ENCODE results near the gene MADCAM1. TPM values are rescaled to one million over a fixed set of nuclear protein-coding genes. Genes with fewer than 3 reads are reported as not detected.

MADCAM1 gene
- total and polyA plus RNA-seq, 10 donors = 3.0 to 33.6 (median 5.6) TPM

GRCh38 chr19:458091-459042 is 37.9 kb upstream of the MADCAM1 start:
- intact Hi-C loops (cut with DNase I; ENCODE audit: low total_unique reads) = no loop called here
- H3K36me3 ChIP-seq = no peaks in the 10 kb centered on the region
- TF ChIP-seq CTCF (IDR thresholded peaks at IDR 0.05 in 8 of 11, conservative IDR thresholded peaks at IDR 0.05 in 3 of 11) (no peak), POLR2AphosphoS5 (IDR thresholded peaks at IDR 0.05) (no peak), POLR2A (IDR thresholded peaks at IDR 0.05) (no peak)
- H3K27me3 ChIP-seq (replicated peaks in 1 of 7) = peaks cover 0 to 44% (median 26%) of the 10 kb centered on the region in 7 donors
- H3K27ac ChIP-seq = no peak overlapping the region
- no peaks in the 10 kb centered on the region for H3K9me3 ChIP-seq
- H3K4me3 ChIP-seq = no peak overlapping the region
- DNase-seq = no peak
- WGBS, 5 donors = 92 to 97% (median 94%) methylated on average over 51 to 89 of the region's 89 CpGs
- peaks cover 3 to 26% (median 21%) of the 10 kb centered on the region in 6 donors for H3K4me1 ChIP-seq

GRCh38 chr19:459724-460511 is 36.4 kb upstream of the MADCAM1 start:
- no peaks in the 10 kb centered on the region for H3K9me3 ChIP-seq
- intact Hi-C loops (cut with DNase I; ENCODE audit: low total_unique reads) = no loop called here
- H3K27ac ChIP-seq = peak overlapping the region in 7 of 8 donors; percentile 36 to 84 (median 74)
- peaks cover 0 to 51% (median 26%) of the 10 kb centered on the region in 7 donors for H3K27me3 ChIP-seq (replicated peaks in 1 of 7)
- TF ChIP-seq POLR2AphosphoS5 (IDR thresholded peaks at IDR 0.05) (peak; percentile 44 to 73 (median 72)), CTCF (IDR thresholded peaks at IDR 0.05 in 8 of 11, conservative IDR thresholded peaks at IDR 0.05 in 3 of 11) (no peak)
- no peak for DNase-seq
- H3K36me3 ChIP-seq = no peaks in the 10 kb centered on the region
- WGBS, 5 donors = 6 to 21% (median 6%) methylated on average over 20 to 66 of the region's 66 CpGs
- peaks cover 3 to 26% (median 21%) of the 10 kb centered on the region in 6 donors for H3K4me1 ChIP-seq
- H3K4me3 ChIP-seq = peak overlapping the region; percentile 44 to 75 (median 47)

- Histone ChIP-seq H3K27ac (peak within 1 kb of the TSS in 7 of 8 donors; percentile 36 to 84 (median 74)), H3K4me1 (peaks cover 3 to 26% (median 21%) of the 10 kb centered on the region in 6 donors), H3K36me3 (no peaks in the 10 kb centered on the region), H3K4me3 (peak within 1 kb of the TSS; percentile 44 to 75 (median 47)), H3K27me3 (replicated peaks in 1 of 7) (peaks cover 0 to 51% (median 26%) of the 10 kb centered on the region in 7 donors), H3K9me3 (no peaks in the 10 kb centered on the region)
- intact Hi-C loops (cut with DNase I; ENCODE audit: low total_unique reads) = no loop called here
- TF ChIP-seq POLR2AphosphoS5 (IDR thresholded peaks at IDR 0.05) (peak; percentile 30 to 69 (median 62)), CTCF (IDR thresholded peaks at IDR 0.05 in 8 of 11, conservative IDR thresholded peaks at IDR 0.05 in 3 of 11) (no peak), POLR2A (IDR thresholded peaks at IDR 0.05) (no peak)
- no peak for DNase-seq
- WGBS, 5 donors = 2 to 6% (median 4%) methylated on average over 19 to 85 of the region's 85 CpGs
Measured at GRCh38 chr19:460877-461720, 35.2 kb upstream of the MADCAM1 start, which contains the start of gene SHC2. TSS of gene SHC2 (minus strand) at chr19:461033. CDS start at chr19:460996, 37 bp downstream.

Data from spleen (tissue), 11 donors.